HCEC 1CT (cell line): Measurements from ENCODE around the gene OR6C76.

ENCODE experiments used
- DNase-seq: peaks from one replicate; pipeline ENCODE4 v3.0.0-alpha.2; 2017

OR6C76 gene

GRCh38 chr12:55470088-55470829 lies 44.2 kb downstream of the OR6C76 start, which contains the start of gene OR6C70:
Gene OR6C70 (minus strand): TSS chr12:55470138. CDS start chr12:55470138, 0 bp downstream.
- no peak for DNase-seq

GRCh38 chr12:55472264-55472663 lies 46.2 kb downstream of the OR6C76 start:
- DNase-seq: no peak
